SIG-M5 treated with dmso at 0.1 percent for 504 hours (cell line): ENCODE data around the gene FGF7.
"Not testable (repeated sequence)": the region's sequence is repeated elsewhere in the genome, so short reads cannot be mapped to it uniquely, and the experiment has no call there.

Source experiments
- DNase-seq: peaks from one replicate; lab custom pipeline; 2025; ENCODE audit not compliant: unreplicated experiment; lab: John Stamatoyannopoulos, UW

FGF7 gene

DNA sequence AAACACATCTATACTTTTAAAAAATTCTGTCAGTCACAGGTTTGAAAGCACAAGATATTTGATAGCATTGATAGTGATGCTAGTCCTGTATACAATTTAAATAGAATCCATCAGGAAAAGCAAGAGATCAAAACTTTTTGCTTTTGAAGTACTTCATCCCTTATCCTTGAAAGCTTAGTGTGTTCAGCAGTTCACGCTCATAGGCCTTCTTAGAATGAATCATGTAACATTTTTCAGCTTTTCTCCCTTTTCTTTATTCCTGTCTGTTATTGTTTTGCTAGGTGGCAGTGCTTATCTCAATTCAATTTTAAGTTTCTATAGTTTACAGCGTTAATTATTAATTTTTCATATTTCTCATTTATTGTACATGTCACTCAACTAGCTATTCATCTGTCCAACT lies 69.1 kb downstream of the FGF7 start:
- DNase-seq: no peak

DNA sequence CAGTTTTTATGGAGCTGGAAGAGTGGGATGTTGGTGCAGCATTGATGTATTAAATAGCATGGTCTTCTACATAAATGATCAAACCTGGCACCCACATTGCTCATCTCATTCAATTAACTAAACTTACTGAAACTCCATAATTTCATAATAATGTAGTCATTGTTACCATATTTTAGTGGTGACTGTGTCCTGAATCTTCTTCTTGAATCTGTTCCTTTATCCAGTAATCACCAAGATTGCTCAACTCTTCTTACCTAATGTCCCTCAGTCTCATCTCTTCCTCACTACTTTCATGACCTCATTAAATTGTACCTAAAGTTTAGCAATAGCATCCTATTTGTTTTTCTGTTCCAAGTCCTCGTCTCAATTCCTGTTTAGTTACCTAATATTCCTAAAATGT lies 69.8 kb downstream of the FGF7 start:
- peak; percentile 9 for DNase-seq

DNA sequence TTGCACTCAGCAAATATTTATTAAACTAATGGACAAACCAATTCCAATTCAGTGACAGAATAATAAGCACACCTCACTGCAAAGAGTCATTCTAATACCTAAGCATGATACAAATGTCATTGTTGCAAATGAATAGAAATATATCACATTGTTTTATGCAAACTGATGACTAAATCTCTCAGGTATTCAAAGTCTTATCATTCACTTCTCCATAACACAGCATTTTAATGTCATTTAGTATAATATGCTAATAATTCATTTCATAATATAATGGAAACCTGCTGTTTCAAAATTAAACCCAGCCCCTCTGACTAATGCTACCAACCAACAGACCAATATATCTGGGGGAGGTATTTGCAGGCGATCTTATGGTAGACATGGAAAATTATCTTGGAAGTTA lies 71.8 kb downstream of the FGF7 start:
- DNase-seq: no peak

DNA sequence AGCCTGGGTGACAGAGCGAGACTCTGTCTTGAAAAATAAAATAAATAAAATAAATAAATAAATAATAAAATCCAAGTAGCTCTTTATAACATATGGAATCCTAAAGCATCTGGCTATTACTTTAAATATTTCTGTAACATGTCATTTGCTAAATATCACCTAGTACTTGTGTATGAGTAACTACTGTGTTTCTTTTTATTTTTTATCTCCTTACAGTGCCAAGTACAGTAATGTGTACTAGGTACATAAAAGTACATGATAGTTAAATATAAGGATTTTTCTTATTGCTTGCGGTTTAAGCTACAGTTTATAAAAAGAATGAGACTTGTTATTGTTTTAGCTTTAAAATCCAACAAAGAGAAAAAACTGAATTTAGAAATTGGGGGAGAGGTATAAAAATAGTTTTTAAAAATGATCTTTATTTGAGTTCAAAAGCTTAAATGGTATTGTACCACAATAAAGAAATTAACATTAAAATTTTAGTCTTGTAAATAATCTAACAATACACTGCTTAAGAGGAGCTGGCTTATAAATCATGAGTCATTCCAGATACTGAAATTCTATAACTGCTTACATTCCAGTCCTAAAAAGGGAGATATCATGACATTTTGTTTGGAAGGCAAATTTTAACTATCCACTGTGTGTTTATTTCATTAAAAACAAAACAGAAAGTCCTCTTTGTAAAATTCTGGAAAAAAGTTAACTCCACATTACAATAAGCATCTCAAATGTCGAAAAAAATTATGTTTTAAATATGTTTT lies 73.1 kb downstream of the FGF7 start:
- DNase-seq: no peak

DNA sequence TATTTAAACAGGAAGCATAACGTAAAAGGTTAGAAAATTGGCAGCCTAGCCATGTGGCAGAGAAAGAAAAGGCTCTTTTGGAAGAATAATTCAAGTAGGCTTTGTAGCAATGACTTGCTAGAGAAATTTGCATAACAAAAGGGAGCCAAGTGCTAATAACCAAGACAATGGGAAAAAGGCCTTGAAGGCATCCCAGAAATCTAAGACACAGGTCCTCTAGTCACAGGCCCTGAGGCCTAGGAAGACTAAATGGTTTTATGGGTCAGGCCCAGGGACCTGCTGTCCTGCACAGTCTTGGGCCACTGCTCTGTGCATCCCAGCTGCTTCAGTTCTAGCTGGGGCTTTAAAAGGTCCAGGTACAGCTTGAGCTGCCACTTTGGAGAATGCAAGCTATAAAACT lies 78.5 kb downstream of the FGF7 start:
- DNase-seq: no peak

DNA sequence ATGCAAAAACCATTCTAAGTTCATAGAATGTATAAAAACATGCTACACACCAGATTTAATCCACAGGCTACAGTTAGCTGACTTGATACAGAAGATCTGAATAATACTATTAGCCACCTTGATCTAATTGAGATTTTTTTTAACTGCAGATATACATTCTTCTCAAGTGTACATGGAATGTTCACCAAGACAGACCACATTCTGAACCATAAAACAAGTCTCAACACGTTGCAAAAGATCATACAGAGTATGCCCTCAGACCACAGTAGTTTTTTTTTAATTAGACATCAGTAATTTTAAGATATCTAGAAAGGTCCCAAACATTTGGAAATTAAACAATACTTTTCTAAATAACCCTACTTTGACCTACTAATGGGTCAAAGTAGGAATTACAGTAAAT lies 83.3 kb downstream of the FGF7 start:
- DNase-seq: no peak

DNA sequence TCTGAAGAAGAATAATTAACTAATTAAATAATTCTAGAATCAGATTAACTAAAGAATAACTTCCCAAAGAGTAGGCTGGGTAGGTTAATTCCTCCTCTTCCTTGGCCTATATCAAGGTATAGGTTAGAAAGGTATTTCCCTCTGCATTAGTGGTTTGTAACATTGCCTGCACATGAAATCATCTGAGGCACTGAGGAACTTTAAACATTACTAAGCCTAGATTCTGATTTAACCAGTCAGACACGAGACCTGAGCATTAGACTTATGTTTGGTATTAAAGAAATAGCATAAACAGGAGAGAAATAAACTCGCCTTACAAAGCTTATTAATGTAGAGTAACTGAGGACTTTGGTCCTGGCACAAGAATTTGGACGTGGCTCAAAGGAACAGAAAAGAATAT lies 84.2 kb downstream of the FGF7 start:
- no peak for DNase-seq

DNA sequence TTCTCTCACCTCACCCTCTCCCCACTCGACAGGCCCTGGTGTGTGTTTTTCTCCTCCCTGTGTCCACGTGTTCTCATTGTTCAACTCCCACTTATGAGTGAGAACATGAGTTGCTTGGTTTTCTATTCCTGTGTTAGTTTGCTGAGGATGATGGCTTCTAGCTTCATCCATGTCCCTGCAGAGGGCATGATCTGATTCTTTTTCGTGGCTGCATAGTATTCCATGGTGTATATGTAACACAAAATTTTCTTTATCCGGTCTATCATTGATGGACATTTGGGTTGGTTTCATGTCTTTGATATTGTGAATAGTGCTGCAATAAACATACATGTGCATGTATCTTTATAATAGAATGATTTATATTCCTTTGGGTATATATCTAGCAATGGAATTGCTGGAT lies 89.7 kb downstream of the FGF7 start:
- DNase-seq: not testable (repeated sequence)

DNA sequence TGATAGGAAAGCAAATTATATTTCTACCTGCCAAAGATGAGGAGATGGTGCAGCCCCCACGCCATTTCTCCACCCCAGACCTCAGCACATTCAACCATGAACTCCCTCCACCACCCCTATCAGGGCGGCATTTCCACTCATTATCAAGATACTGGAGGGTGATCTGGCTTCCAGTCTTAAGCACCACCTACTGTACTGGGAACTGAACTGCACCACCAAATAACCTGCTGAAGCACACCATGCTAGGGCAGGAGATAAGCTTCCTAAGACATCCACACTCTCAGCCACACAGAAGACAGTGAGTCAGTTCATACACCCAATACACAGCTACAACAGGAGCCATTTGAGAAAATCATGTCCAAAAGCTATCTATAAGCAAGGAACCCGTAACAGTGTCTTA lies 98.8 kb downstream of the FGF7 start:
- peak; percentile 29 for DNase-seq

DNA sequence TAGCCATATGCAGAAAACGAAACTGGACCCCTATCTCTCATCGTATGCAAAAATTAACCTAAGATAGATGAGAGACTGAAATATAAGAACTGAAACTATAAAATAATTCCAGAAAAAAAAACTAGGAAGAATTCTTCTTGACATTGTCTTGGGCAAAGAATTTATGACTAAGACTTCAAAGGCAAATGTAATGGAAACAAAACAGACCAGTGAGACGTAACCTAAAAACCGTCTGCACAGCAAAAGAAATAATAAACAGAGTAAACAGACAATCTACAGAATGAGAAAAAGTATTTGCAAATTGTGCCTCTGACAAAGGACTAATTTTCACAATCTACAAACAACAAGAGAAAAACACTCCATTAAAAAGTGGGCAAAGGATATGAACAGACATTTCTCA lies 105.2 kb downstream of the FGF7 start:
- no peak for DNase-seq

DNA sequence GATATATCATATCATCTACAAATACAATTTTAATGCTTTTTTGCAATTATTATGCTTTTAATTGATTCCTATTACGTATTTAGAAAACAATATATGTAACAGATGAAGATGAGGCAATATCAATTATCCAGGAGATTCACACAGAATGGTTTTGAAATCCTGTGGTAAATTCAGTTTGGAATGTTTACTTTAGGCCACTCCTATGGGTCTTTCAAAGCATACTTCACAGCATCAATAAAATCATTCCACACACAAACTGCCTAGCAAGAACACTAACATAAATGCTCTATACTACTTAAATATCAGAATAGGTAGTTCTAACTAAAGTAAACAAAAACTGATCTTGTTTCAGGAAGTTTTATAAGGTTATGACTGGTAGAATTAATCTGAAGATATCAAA lies 107.0 kb downstream of the FGF7 start:
- DNase-seq: no peak
